Measurements from ENCODE around the gene NR2F1.

NR2F1 gene

DNA sequence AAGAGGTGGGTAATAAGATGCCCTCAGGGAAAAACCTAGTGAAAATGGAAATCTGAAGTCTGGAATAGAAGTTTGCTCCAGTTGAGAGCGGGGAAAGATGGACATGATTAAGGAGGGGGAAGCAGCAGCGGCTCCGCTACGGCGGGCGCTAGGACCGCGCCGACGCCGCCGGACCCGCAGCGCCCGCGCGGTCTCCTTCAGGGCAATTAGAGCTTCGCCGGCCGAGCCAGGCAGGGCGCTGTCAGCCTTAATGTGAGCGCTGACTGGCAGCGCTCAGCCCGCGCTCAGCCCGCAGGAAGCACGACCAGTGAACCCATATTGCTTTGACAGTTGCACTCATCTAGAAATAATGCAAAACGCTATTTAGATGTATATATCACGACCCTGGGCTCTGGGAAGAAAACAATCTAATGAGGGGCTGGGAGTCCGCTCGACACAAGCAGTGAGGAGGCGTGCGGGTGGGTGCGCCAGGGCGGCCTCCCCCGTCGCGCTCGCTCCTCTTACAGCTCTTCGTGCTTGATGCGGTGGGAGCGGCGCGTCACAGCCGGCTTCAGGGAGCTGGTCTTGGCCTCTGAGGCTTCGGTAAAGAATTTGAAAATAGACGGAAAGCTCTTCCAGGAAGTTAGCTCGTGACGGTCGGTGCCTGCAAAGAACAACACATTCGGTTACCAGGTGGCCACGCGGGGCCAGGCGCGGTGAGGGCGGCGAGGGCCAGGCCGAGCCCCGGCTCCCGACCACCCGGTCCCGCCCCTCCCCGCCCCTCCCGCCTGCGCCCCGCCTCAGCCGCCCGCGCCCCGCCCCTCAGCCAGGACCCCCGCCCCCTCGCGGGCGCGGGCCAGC, 37.7 kb downstream of the NR2F1 start:
- H3K27ac ChIP-seq, result no peak overlapping the region
- no peaks in the 10 kb centered on the region for H3K36me3 ChIP-seq

DNA sequence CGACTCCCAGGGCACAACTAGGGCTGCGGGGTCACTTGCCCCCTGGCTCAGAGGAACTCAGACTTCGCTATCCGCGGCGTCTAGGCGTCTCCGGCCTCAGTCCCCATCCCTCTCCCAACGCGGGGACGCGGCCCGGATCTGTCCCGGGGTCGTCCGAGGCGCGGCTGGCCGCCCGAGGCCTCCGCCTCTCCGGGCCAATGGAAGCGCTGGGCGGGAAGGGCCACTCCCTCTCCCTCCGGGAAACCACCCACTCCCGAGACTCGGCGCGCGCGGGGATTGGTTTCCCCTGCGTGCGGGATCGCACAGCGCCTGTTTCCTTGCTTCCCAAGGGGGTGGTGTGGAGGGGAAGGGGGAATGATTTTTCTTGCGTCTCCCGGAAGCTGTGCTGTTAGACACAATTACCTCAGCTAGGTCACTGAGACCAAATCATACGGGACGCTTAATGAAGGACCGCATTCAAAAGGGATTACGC, 38.3 kb downstream of the NR2F1 start:
- Histone ChIP-seq H3K4me3 (ENCODE audit: low read depth in 1 of 2, low read length in 1 of 2) (peak overlapping the region in 1 of 2 experiments; percentile 50), H3K9me3 (no peaks in the 10 kb centered on the region), H3K27me3 (peaks cover 100% of the 10 kb centered on the region), H3K36me3 (no peaks in the 10 kb centered on the region), H3K4me1 (ENCODE audit: control insufficient read depth in 1 of 2, insufficient read depth in 1 of 2, low read depth in 1 of 2, low read length in 1 of 2) (peaks cover 11 to 15% of the 10 kb centered on the region in 2 experiments), H3K27ac (no peak overlapping the region)
- TF ChIP-seq, protein P1, sequence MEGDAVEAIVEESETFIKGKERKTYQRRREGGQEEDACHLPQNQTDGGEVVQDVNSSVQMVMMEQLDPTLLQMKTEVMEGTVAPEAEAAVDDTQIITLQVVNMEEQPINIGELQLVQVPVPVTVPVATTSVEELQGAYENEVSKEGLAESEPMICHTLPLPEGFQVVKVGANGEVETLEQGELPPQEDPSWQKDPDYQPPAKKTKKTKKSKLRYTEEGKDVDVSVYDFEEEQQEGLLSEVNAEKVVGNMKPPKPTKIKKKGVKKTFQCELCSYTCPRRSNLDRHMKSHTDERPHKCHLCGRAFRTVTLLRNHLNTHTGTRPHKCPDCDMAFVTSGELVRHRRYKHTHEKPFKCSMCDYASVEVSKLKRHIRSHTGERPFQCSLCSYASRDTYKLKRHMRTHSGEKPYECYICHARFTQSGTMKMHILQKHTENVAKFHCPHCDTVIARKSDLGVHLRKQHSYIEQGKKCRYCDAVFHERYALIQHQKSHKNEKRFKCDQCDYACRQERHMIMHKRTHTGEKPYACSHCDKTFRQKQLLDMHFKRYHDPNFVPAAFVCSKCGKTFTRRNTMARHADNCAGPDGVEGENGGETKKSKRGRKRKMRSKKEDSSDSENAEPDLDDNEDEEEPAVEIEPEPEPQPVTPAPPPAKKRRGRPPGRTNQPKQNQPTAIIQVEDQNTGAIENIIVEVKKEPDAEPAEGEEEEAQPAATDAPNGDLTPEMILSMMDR (IDR thresholded peaks at IDR 0.05), result no peak

More for the DNA sequence above, 37.7 kb downstream of the NR2F1 start:
- H3K4me1 ChIP-seq (ENCODE audit: control insufficient read depth in 1 of 2, insufficient read depth in 1 of 2, low read depth in 1 of 2, low read length in 1 of 2), result peaks cover 11 to 15% of the 10 kb centered on the region in 2 experiments
- H3K9me3 ChIP-seq, result no peaks in the 10 kb centered on the region
- peak overlapping the region; percentile 41 to 50 for H3K4me3 ChIP-seq (ENCODE audit: low read depth in 1 of 2, low read length in 1 of 2)
- TF ChIP-seq, protein P1 (IDR thresholded peaks at IDR 0.05), result no peak
- peaks cover 100% of the 10 kb centered on the region for H3K27me3 ChIP-seq

DNA sequence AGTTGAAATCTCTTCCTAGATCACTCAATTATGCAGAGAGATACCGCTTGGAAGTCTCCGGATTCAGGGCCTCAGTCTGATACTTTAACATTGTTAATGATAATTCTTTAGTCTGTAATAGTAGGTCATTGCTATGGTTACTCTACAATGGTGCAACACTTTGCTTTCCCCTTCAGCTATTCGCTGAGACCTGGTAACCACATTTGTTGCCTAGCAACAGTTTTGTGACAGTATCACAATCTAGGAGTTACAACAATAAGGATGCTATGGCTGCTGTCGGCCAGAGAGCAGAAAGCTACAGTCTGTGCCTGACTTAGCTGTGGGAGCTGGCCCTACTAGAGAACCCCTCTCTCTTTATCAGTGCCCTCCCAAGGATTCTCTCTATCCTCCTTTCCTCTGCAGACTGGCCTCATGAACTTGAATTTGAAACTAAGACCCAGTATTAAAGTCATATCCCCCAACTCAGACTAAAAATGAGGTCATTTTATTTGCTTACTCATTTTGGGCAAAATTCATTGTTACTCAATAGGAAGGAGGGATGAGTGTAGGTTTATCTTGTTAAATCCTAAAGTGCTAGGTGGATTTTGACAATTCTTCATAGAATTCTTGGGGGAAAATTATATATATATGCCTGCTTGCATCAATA, 39.3 kb downstream of the NR2F1 start:
- H3K4me3 ChIP-seq (ENCODE audit: low read depth in 1 of 2, low read length in 1 of 2), result no peak overlapping the region
- TF ChIP-seq, protein P1 (IDR thresholded peaks at IDR 0.05), result no peak
- no peaks in the 10 kb centered on the region for H3K36me3 ChIP-seq

DNA sequence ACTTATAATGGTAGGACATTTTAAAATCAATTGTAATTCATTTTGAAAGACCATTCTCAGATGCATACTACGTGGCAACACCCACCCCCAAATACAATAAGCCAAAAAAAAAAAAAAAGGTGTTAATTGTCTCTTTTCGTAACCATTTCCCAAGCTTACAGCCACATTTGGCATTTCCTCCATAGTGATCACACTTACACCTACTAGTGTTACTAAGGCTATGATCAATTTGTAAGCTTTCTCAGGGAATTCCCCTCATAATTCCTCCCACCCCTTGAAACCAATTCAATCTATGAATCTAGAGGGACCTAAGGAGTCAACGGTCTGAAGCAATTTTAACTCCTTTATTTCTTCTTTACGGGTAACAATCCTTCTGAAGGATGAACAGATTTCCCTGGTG, 40.1 kb downstream of the NR2F1 start:
- H3K4me3 ChIP-seq (ENCODE audit: low read depth in 1 of 2, low read length in 1 of 2), result no peak overlapping the region
- H3K36me3 ChIP-seq, result no peaks in the 10 kb centered on the region
- H3K4me1 ChIP-seq (ENCODE audit: control insufficient read depth in 1 of 2, insufficient read depth in 1 of 2, low read depth in 1 of 2, low read length in 1 of 2), result peaks cover 11 to 15% of the 10 kb centered on the region in 2 experiments
- peaks cover 89% of the 10 kb centered on the region for H3K27me3 ChIP-seq
- H3K27ac ChIP-seq, result no peak overlapping the region
- TF ChIP-seq, protein P1 (IDR thresholded peaks at IDR 0.05), result no peak
- H3K9me3 ChIP-seq, result no peaks in the 10 kb centered on the region

More for the DNA sequence above, 39.3 kb downstream of the NR2F1 start:
- Histone ChIP-seq H3K27me3 (peaks cover 97% of the 10 kb centered on the region), H3K27ac (no peak overlapping the region), H3K9me3 (no peaks in the 10 kb centered on the region), H3K4me1 (ENCODE audit: control insufficient read depth in 1 of 2, insufficient read depth in 1 of 2, low read depth in 1 of 2, low read length in 1 of 2) (peaks cover 11 to 15% of the 10 kb centered on the region in 2 experiments)

DNA sequence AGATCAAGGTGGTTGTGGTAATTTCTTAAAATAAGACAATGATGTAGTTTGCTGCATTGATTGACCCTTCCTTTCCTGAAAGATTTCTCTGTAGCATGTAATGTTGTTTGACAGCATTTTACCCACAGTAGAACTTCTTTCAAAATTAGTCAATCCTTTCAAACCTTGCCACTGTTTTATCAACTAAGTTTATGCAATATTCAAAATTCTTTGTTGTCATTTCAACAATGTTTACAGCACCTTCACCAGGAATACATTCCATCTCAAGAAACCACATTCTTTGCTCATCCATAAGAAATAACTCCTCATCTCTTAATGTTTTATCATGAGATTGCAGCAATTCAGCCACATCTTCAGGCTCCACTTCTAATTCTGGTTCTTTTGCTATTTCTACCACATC, 43.8 kb downstream of the NR2F1 start:
- TF ChIP-seq, protein P1 (IDR thresholded peaks at IDR 0.05), result no peak
- no peak overlapping the region for H3K27ac ChIP-seq
- no peaks in the 10 kb centered on the region for H3K36me3 ChIP-seq
- H3K4me3 ChIP-seq (ENCODE audit: low read depth in 1 of 2, low read length in 1 of 2), result no peak overlapping the region
- peaks cover 0 to under 1% of the 10 kb centered on the region in 2 experiments for H3K4me1 ChIP-seq (ENCODE audit: control insufficient read depth in 1 of 2, insufficient read depth in 1 of 2, low read depth in 1 of 2, low read length in 1 of 2)
- H3K27me3 ChIP-seq, result peaks cover 53% of the 10 kb centered on the region
- H3K9me3 ChIP-seq, result no peaks in the 10 kb centered on the region

All from neutrophil (primary cell).